OCI-LY1 (cell line): Measurements from ENCODE around the gene IFTAP.

Experiments used
- H2AFZ ChIP-seq: fragments of 200-600 bp; sonication (generic), shearing (Covaris generic); 2 replicates; pipeline ENCODE4 v1.6.0; 2014; ENCODE audit warnings: antibody characterized with exemption, mild to moderate bottlenecking, low read length
- H3F3A ChIP-seq: fragments of 200-600 bp; sonication (generic), shearing (Covaris generic); 2 replicates; pipeline ENCODE4 v1.6.0; 2014; ENCODE audit warnings: mild to moderate bottlenecking, antibody characterized with exemption, low read length, moderate library complexity; ENCODE audit not compliant: insufficient read depth
- H3K27ac ChIP-seq: fragments of 200-600 bp; sonication (generic); 2 replicates; pipeline ENCODE4 v1.5.1; 2014; ENCODE audit warnings: low read length, mixed run types, mild to moderate bottlenecking, low read depth; ENCODE audit not compliant: poor library complexity, severe bottlenecking
- H3K27me3 ChIP-seq: fragments of 200-600 bp; sonication (generic); 2 replicates; pipeline ENCODE4 v1.6.0; 2014; ENCODE audit warnings: antibody characterized with exemption, mild to moderate bottlenecking, low read length, moderate library complexity; ENCODE audit not compliant: insufficient read depth
- H3K36me3 ChIP-seq: fragments of 200-600 bp; sonication (generic); 2 replicates; pipeline ENCODE4 v1.6.1; 2014; ENCODE audit warnings: mild to moderate bottlenecking, antibody characterized with exemption, low read length, moderate library complexity, mixed read lengths; ENCODE audit not compliant: insufficient read depth
- H3K4me1 ChIP-seq: fragments of 200-600 bp; sonication (generic); 2 replicates; pipeline ENCODE4 v1.5.1; 2014; ENCODE audit warnings: mild to moderate bottlenecking, low read length, moderate library complexity; ENCODE audit not compliant: insufficient read depth, severe bottlenecking
- H3K4me2 ChIP-seq: fragments of 200-600 bp; sonication (generic), shearing (Covaris generic); 2 replicates; pipeline ENCODE4 v1.6.1; 2014; ENCODE audit warnings: low read length
- H3K4me3 ChIP-seq: fragments of 200-600 bp; sonication (generic); 2 replicates; pipeline ENCODE4 v1.5.1; 2014; ENCODE audit warnings: low read length, low read depth, mild to moderate bottlenecking, mixed read lengths; ENCODE audit not compliant: poor library complexity, severe bottlenecking
- H3K79me2 ChIP-seq: fragments of 200-600 bp; shearing (Covaris generic); 2 replicates; pipeline ENCODE4 v1.6.1; 2016; ENCODE audit warnings: mixed run types, low read length, mixed read lengths; ENCODE audit not compliant: insufficient read depth
- H3K9ac ChIP-seq: fragments of 200-600 bp; sonication (generic), shearing (Covaris generic); 2 replicates; pipeline ENCODE4 v1.6.1; 2014; ENCODE audit warnings: mild to moderate bottlenecking, low read length, mixed read lengths
- H3K9me2 ChIP-seq: fragments of 200-600 bp; sonication (generic), shearing (Covaris generic); 2 replicates; pipeline ENCODE4 v1.6.1; 2014; ENCODE audit warnings: low read depth, mild to moderate bottlenecking, low read length, mixed read lengths
- H3K9me3 ChIP-seq: fragments of 200-600 bp; shearing (Covaris generic); 2 replicates; pipeline ENCODE4 v1.6.1; 2014; ENCODE audit warnings: low read length, mixed read lengths
- H4K20me1 ChIP-seq: fragments of 200-600 bp; sonication (generic), shearing (Covaris generic); 2 replicates; pipeline ENCODE4 v1.6.0; 2016; ENCODE audit warnings: mild to moderate bottlenecking, low read length; ENCODE audit not compliant: insufficient read depth
- EZH2 ChIP-seq: fragments of 200-600 bp; sonication (generic), shearing (Covaris generic); IDR thresholded peaks from 2 replicates; pipeline ENCODE4 v1.8.0; 2017; ENCODE audit warnings: borderline replicate concordance, mixed run types, mild to moderate bottlenecking, antibody characterized with exemption, low read length, moderate library complexity, mixed read lengths
- TF ChIP-seq, protein P1 (sequence below): fragments of 200-600 bp; sonication (generic), shearing (Covaris generic); IDR thresholded peaks from 2 replicates; pipeline ENCODE4 v1.5.1; 2017; ENCODE audit warnings: mild to moderate bottlenecking, antibody characterized with exemption, low read length, moderate library complexity, mixed read lengths

IFTAP gene

GRCh38 chr11:36693139-36693843 is 99.0 kb downstream of the IFTAP start:
- Histone ChIP-seq H3K4me2 (no peak overlapping the region), H3K27ac (no peak overlapping the region), H3K9me3 (no peaks in the 10 kb centered on the region), H3K4me3 (no peak overlapping the region), H3K36me3 (no peaks in the 10 kb centered on the region), H3K79me2 (no peaks in the 10 kb centered on the region), H2AFZ (no peak overlapping the region), H3K4me1 (peaks cover 50% of the 10 kb centered on the region), H3K9ac (no peak overlapping the region), H3K9me2 (no peaks in the 10 kb centered on the region), H3K27me3 (no peaks in the 10 kb centered on the region), H4K20me1 (no peaks in the 10 kb centered on the region), H3F3A (no peaks in the 10 kb centered on the region)
- TF ChIP-seq, protein P1, sequence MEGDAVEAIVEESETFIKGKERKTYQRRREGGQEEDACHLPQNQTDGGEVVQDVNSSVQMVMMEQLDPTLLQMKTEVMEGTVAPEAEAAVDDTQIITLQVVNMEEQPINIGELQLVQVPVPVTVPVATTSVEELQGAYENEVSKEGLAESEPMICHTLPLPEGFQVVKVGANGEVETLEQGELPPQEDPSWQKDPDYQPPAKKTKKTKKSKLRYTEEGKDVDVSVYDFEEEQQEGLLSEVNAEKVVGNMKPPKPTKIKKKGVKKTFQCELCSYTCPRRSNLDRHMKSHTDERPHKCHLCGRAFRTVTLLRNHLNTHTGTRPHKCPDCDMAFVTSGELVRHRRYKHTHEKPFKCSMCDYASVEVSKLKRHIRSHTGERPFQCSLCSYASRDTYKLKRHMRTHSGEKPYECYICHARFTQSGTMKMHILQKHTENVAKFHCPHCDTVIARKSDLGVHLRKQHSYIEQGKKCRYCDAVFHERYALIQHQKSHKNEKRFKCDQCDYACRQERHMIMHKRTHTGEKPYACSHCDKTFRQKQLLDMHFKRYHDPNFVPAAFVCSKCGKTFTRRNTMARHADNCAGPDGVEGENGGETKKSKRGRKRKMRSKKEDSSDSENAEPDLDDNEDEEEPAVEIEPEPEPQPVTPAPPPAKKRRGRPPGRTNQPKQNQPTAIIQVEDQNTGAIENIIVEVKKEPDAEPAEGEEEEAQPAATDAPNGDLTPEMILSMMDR, result no peak
- TF ChIP-seq EZH2, result no peak

DNA sequence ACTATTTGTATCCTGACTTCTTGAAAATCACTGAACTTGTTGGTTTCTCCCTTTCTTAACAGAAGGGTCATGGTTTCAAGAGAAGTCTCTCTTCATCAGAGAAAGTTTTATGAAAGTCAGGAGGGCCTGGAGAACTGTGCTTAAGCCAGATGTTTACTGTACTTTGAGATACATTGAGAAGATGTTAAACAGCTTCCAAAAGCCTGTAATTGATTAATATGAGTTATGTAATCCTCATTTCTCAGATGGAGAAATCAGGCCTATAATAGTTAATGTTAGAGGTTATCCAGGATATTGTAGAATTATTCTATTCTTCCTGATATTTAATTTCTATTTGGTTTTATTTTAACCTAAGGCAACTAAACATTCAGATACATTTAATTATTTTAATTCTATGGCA is 100.8 kb downstream of the IFTAP start:
- H3K9me3 ChIP-seq, result no peaks in the 10 kb centered on the region
- no peaks in the 10 kb centered on the region for H3F3A ChIP-seq
- no peaks in the 10 kb centered on the region for H3K36me3 ChIP-seq
- H3K79me2 ChIP-seq, result no peaks in the 10 kb centered on the region
- no peaks in the 10 kb centered on the region for H3K27me3 ChIP-seq
- H3K27ac ChIP-seq, result no peak overlapping the region
- TF ChIP-seq EZH2, result no peak
- TF ChIP-seq, protein P1, result no peak
- H3K4me3 ChIP-seq, result no peak overlapping the region
- H3K4me1 ChIP-seq, result peaks cover 45% of the 10 kb centered on the region
- no peak overlapping the region for H3K4me2 ChIP-seq
- no peaks in the 10 kb centered on the region for H3K9me2 ChIP-seq
- H3K9ac ChIP-seq, result no peak overlapping the region
- no peak overlapping the region for H2AFZ ChIP-seq
- no peaks in the 10 kb centered on the region for H4K20me1 ChIP-seq

DNA sequence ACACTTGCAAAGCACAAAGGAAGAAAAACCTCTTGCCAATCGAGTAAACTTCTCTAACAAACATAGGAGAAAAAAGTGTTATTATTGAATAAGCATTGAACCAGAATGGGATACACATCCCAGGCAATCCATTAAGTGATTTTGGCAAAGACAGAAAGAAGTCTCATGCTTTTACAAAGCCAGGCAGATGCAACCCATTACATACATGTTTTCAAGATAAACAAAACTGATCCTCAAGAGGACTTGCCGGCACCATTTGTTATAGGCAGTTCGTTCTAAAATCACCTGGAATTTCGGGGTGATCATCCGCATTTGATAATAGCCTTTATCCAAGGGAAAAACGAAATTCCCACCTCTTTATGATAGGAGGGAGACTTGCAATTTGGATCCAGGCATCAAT is 101.3 kb downstream of the IFTAP start:
- no peak overlapping the region for H2AFZ ChIP-seq
- H3F3A ChIP-seq, result no peaks in the 10 kb centered on the region
- no peaks in the 10 kb centered on the region for H3K9me3 ChIP-seq
- peaks cover 45% of the 10 kb centered on the region for H3K4me1 ChIP-seq
- no peak overlapping the region for H3K27ac ChIP-seq
- H3K4me2 ChIP-seq, result no peak overlapping the region
- no peak for TF ChIP-seq EZH2
- TF ChIP-seq, protein P1, result no peak
- H3K27me3 ChIP-seq, result no peaks in the 10 kb centered on the region
- no peak overlapping the region for H3K9ac ChIP-seq
- H3K9me2 ChIP-seq, result no peaks in the 10 kb centered on the region
- no peaks in the 10 kb centered on the region for H3K79me2 ChIP-seq
- no peak overlapping the region for H3K4me3 ChIP-seq
- H4K20me1 ChIP-seq, result no peaks in the 10 kb centered on the region
- H3K36me3 ChIP-seq, result no peaks in the 10 kb centered on the region
